KMS-11 (cell line): Measurements from ENCODE around the gene CCDC51.

Source experiments
- H2AFZ ChIP-seq: fragments of 200-600 bp; sonication (generic); 2 replicates; pipeline ENCODE4 v1.6.1; 2016; ENCODE audit warnings: antibody characterized with exemption, mixed run types, low read depth
- H3K27ac ChIP-seq: fragments of 200-600 bp; sonication (generic); 2 replicates; pipeline ENCODE4 v1.6.1; 2016; ENCODE audit warnings: mild to moderate bottlenecking, mixed run types
- H3K27me3 ChIP-seq: fragments of 200-600 bp; sonication (generic); 2 replicates; pipeline ENCODE4 v1.6.1; 2017; ENCODE audit warnings: mild to moderate bottlenecking, low read depth, mixed run types, moderate library complexity; ENCODE audit not compliant: insufficient read depth
- H3K36me3 ChIP-seq: fragments of 200-600 bp; sonication (generic); 2 replicates; pipeline ENCODE4 v1.6.1; 2017; ENCODE audit warnings: mild to moderate bottlenecking, mixed run types; ENCODE audit not compliant: insufficient read depth
- H3K4me1 ChIP-seq: fragments of 200-600 bp; sonication (generic); 2 replicates; pipeline ENCODE4 v1.6.1; 2016; ENCODE audit warnings: mild to moderate bottlenecking, low read depth, mixed run types; ENCODE audit not compliant: poor library complexity, severe bottlenecking
- H3K4me2 ChIP-seq: fragments of 200-600 bp; sonication (generic); 2 replicates; pipeline ENCODE4 v1.7.0; 2016; ENCODE audit warnings: mild to moderate bottlenecking, mixed run types
- H3K4me3 ChIP-seq: fragments of 200-600 bp; sonication (generic); IDR thresholded peaks from 2 replicates; pipeline ENCODE4 v1.6.1; 2017; ENCODE audit warnings: low read depth, low read length, mixed read lengths; ENCODE audit not compliant: insufficient read depth
- H3K79me2 ChIP-seq: fragments of 200-600 bp; sonication (generic); 2 replicates; pipeline ENCODE4 v1.6.1; 2016; ENCODE audit warnings: low read depth, mixed run types; ENCODE audit not compliant: insufficient read depth
- H3K9ac ChIP-seq: fragments of 200-600 bp; sonication (generic); 2 replicates; pipeline ENCODE4 v1.6.1; 2016; ENCODE audit warnings: mild to moderate bottlenecking, mixed run types
- H4K20me1 ChIP-seq: fragments of 200-600 bp; sonication (generic); 2 replicates; pipeline ENCODE4 v1.6.1; 2016; ENCODE audit warnings: mild to moderate bottlenecking, mixed run types; ENCODE audit not compliant: insufficient read depth
- TF ChIP-seq, protein P1 (sequence below): fragments of 200-600 bp; sonication (generic); conservative IDR thresholded peaks from 2 replicates; pipeline ENCODE4 v1.6.1; 2017; ENCODE audit warnings: low read depth, mild to moderate bottlenecking, antibody characterized with exemption, low read length, moderate library complexity, mixed read lengths

The CCDC51 gene

DNA sequence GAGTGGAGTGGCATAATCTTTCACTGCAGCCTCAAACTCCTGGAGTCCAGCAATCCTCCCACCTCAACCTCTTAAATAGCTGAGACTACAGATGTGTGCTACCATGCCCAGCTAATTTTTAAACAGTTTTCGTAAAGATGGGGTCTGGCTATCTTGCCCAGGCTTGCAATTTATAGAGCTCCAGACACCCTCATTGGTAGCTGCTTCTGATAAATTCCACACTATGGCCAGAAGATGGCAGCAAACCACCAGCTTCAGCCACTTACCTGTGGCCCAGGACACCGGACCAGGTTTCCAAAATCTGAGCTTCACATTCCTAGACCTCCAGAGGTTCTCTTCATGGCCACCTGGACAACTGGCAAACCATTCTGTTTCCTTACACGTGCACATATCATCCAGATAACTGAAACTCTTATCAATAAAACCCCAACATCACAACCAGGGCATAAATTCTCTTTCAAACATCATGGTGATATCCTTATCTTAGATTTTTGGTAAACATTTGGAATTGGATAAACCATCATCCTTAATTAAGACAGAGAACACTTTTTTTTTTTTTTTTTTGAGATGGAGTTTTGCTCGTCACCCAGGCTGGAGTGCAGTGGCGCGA is 39.0 kb downstream of the CCDC51 start:
- TF ChIP-seq, protein P1, sequence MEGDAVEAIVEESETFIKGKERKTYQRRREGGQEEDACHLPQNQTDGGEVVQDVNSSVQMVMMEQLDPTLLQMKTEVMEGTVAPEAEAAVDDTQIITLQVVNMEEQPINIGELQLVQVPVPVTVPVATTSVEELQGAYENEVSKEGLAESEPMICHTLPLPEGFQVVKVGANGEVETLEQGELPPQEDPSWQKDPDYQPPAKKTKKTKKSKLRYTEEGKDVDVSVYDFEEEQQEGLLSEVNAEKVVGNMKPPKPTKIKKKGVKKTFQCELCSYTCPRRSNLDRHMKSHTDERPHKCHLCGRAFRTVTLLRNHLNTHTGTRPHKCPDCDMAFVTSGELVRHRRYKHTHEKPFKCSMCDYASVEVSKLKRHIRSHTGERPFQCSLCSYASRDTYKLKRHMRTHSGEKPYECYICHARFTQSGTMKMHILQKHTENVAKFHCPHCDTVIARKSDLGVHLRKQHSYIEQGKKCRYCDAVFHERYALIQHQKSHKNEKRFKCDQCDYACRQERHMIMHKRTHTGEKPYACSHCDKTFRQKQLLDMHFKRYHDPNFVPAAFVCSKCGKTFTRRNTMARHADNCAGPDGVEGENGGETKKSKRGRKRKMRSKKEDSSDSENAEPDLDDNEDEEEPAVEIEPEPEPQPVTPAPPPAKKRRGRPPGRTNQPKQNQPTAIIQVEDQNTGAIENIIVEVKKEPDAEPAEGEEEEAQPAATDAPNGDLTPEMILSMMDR: peak; percentile 80
- Histone ChIP-seq H3K4me1 (no peaks in the 10 kb centered on the region), H2AFZ (no peak overlapping the region), H3K27me3 (no peaks in the 10 kb centered on the region), H3K4me3 (no peak overlapping the region), H4K20me1 (no peaks in the 10 kb centered on the region), H3K36me3 (no peaks in the 10 kb centered on the region), H3K79me2 (no peaks in the 10 kb centered on the region), H3K4me2 (no peak overlapping the region), H3K27ac (no peak overlapping the region), H3K9ac (no peak overlapping the region)

DNA sequence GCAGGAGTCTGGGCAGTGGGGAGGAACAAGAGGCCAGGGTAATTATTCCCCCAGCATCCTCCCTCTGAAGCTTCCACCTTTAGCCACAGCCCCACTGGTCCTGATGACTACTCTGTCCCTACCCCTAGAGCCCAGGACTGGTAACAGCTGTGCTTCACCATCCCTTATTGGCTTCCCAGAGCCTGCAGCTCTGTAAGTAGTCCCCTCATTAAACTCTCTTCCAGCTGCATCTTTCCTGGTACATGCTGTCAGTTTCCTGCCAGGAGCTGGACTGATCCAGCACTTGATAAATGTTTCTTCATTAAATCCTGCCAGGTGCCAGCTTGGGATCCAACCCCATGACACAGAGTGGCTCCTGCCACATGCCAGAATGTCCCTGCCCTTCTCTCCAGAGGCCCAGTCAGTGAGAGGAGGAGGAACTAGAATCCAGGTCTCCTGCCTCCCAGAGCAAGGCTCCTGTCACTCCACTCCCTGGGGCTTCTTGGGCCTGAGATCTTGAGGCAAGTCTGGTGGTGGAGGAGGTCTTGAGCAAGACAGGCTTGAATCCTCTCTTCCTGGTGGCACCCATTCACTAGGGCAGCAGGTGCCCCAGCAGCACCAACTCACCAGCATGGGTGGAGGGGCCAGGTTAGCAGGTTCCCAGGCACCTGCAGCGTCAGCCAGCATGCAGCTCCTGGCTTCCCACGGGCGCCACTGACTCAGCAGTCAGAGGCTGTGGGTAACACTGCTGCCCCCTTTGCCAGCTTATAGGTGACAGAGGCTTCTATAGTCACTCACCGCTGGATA is 40.3 kb downstream of the CCDC51 start:
- H3K27ac ChIP-seq: no peak overlapping the region
- H3K27me3 ChIP-seq: no peaks in the 10 kb centered on the region
- H3K4me1 ChIP-seq: no peaks in the 10 kb centered on the region
- H2AFZ ChIP-seq: no peak overlapping the region
- no peaks in the 10 kb centered on the region for H3K36me3 ChIP-seq
- TF ChIP-seq, protein P1: no peak
- H3K4me3 ChIP-seq: no peak overlapping the region
- no peak overlapping the region for H3K9ac ChIP-seq
- H4K20me1 ChIP-seq: no peaks in the 10 kb centered on the region
- H3K79me2 ChIP-seq: no peaks in the 10 kb centered on the region
- H3K4me2 ChIP-seq: no peak overlapping the region

- Histone ChIP-seq H3K27me3 (no peaks in the 10 kb centered on the region), H3K27ac (no peak overlapping the region), H3K4me2 (no peak overlapping the region), H3K79me2 (no peaks in the 10 kb centered on the region), H3K9ac (no peak overlapping the region), H3K4me1 (no peaks in the 10 kb centered on the region), H4K20me1 (no peaks in the 10 kb centered on the region), H2AFZ (no peak overlapping the region), H3K36me3 (no peaks in the 10 kb centered on the region), H3K4me3 (no peak overlapping the region)
- TF ChIP-seq, protein P1: no peak
Measured at GRCh38 chr3:48398701-48399386, 41.1 kb downstream of the CCDC51 start.

DNA sequence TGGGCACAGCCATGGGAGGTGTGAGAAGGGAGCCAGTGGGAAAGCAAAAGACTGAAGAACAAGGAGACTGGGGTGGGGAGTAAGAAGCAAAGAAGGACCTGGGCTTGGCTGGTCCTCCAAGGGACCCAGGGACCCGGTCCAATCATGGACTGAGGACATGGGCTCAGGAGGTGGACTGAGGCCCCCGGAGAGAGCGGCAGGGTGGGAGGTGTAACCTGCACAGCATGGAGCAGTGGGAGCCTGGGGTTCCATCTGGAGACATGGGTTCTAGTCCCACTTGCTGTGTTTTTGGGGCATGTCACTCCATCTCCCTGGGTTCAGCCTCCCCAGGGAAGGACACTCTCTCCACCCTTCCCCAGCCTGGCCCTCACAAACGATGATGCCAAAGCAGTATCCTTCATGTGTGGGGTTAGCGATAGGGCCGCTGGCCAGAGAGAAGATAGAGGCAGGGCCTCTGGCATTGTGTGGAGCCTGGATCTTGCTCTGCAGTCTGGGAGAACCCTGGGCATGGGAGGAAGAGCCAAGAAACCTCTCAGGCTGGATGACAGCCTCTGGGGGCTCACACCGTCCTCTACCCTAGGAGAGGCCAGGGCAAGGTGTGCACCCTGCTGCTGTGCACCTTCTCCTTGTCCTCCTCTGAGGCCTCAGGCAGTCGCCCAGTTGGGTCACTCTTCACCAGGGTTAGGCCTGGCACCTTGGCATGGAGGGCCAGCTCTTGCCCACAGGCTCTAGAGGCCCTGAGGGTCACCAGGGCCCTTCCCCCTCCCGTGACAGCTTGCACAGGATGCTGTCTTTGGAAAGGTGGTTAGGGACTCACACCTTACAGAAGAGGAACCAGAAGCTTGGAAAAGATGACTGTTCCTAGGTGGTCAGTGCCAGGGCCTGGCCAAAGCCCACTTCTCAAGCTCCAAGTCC is 41.9 kb downstream of the CCDC51 start:
- no peaks in the 10 kb centered on the region for H3K4me1 ChIP-seq
- H2AFZ ChIP-seq: no peak overlapping the region
- H3K27ac ChIP-seq: no peak overlapping the region

More for the DNA sequence above, 41.9 kb downstream of the CCDC51 start:
- Histone ChIP-seq H3K27me3 (no peaks in the 10 kb centered on the region), H3K79me2 (no peaks in the 10 kb centered on the region), H3K4me3 (no peak overlapping the region), H3K36me3 (no peaks in the 10 kb centered on the region), H3K9ac (no peak overlapping the region), H4K20me1 (no peaks in the 10 kb centered on the region), H3K4me2 (no peak overlapping the region)
- TF ChIP-seq, protein P1: no peak
